Renal cortex interstitium (tissue), 3 donors: Measurements from ENCODE around the gene GCNT4. TPM values are rescaled to one million over a fixed set of nuclear protein-coding genes. Genes with fewer than 3 reads are reported as not detected.

Experiments
- polyA plus RNA-seq, 3 donors: library from polyadenylated mRNA; unstranded; fragments of 120-200 nt; gene quantifications; one replicate each; pipeline ENCODE4 v1.2.1, GENCODE V29; 2013; ENCODE audit not compliant: insufficient read length in 3 of 3

Gene GCNT4
- polyA plus RNA-seq, 3 donors = 10.8 to 15.6 (median 12.6) TPM

Other genes with a start within 250 kb of the GCNT4 start
- 10 to 100 TPM; 17.5 to 19.5 (median 18.1) TPM for gene FAM169A, start 186.2 kb downstream of the GCNT4 start, polyA plus RNA-seq
- gene ANKRD31, start 184.3 kb upstream of the GCNT4 start, polyA plus RNA-seq = under 1 TPM; 0.42 to 0.70 (median 0.54) TPM